Measurements from ENCODE around the gene TBATA.

- TF ChIP-seq CTCF (IDR thresholded peaks at IDR 0.05) (no peak), POLR2AphosphoS5 (IDR thresholded peaks at IDR 0.05) (no peak), POLR2A (IDR thresholded peaks at IDR 0.05) (no peak)
These were observed 15.2 kb downstream of the TBATA start for GRCh38 chr10:70770001-70770400.
